Measurements from ENCODE around the gene EFHD1. TPM values are rescaled to one million over a fixed set of nuclear protein-coding genes. Genes with fewer than 3 reads are reported as not detected.

Gene EFHD1
- total RNA-seq, 1 donor from 2014 or later: not detected

- Mint-ChIP-seq H3K36me3 (ENCODE audit: low read depth) (no peaks in the 10 kb centered on the region), H3K27ac (no peak overlapping the region), H3K4me3 (no peak overlapping the region), H3K9me3 (no peaks in the 10 kb centered on the region), H3K27me3 (peaks cover 6% of the 10 kb centered on the region), H3K4me1 (no peaks in the 10 kb centered on the region)
- TF ChIP-seq, protein P1, sequence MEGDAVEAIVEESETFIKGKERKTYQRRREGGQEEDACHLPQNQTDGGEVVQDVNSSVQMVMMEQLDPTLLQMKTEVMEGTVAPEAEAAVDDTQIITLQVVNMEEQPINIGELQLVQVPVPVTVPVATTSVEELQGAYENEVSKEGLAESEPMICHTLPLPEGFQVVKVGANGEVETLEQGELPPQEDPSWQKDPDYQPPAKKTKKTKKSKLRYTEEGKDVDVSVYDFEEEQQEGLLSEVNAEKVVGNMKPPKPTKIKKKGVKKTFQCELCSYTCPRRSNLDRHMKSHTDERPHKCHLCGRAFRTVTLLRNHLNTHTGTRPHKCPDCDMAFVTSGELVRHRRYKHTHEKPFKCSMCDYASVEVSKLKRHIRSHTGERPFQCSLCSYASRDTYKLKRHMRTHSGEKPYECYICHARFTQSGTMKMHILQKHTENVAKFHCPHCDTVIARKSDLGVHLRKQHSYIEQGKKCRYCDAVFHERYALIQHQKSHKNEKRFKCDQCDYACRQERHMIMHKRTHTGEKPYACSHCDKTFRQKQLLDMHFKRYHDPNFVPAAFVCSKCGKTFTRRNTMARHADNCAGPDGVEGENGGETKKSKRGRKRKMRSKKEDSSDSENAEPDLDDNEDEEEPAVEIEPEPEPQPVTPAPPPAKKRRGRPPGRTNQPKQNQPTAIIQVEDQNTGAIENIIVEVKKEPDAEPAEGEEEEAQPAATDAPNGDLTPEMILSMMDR (IDR thresholded peaks at IDR 0.05): no peak
- DNase-seq: no peak
- ChIA-PET CTCF (no interaction called here), POLR2A (no interaction called here)
- intact Hi-C loops (cut with micrococcal nuclease): no loop called here
- ATAC-seq (ENCODE audit: low read depth): no peak
These were observed 19.1 kb downstream of the EFHD1 start for GRCh38 chr2:232652505-232652851.

DNA sequence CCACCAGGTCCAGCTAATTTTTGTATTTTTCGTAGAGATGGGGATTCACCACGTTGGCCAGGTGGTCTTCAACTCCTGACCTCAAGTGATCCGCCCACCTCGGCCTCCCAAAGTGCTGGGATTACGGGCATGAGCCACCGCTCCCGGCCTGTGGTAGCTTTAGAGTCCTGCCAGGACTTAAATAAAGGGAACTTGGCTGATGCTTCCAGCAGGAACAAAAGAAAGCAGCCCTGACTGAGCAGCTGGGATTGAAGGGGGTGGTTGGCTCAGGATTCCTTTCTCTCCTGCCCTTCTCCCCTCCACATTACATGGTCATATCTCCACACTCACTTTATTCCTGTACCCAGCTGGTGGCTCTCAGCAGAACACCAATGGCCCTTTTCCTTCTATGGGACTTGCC, 20.0 kb downstream of the EFHD1 start:
- POLR2A ChIA-PET: no interaction called here
- H3K27ac Mint-ChIP-seq: no peak overlapping the region
- TF ChIP-seq, protein P1 (IDR thresholded peaks at IDR 0.05): no peak
- no peaks in the 10 kb centered on the region for H3K9me3 Mint-ChIP-seq
- ATAC-seq (ENCODE audit: low read depth): no peak
- no peak overlapping the region for H3K4me3 Mint-ChIP-seq
- no peaks in the 10 kb centered on the region for H3K36me3 Mint-ChIP-seq (ENCODE audit: low read depth)
- DNase-seq: no peak
- intact Hi-C loops (cut with micrococcal nuclease): no loop called here
- CTCF ChIA-PET: no interaction called here
- peaks cover 2% of the 10 kb centered on the region for H3K27me3 Mint-ChIP-seq
- no peaks in the 10 kb centered on the region for H3K4me1 Mint-ChIP-seq

DNA sequence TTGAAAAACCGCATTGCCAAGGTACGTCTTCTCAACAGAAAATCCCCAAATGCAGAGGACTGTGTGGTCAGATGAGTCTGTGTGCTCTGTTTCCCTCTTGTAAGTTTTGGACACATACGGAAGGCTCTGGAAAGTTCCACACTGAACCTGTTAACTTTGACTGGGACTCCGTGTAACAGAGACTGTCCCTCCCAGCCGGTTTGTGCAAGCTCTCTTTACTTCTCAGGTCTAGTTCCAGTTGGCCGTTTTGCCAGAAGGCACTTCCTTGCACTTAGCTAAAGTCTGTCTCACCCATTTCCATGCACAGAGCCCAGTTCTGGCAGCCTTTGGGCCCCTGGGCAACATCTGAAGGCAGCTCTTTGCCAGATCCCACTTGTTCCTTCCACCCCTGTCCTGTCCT, 22.0 kb downstream of the EFHD1 start:
- Mint-ChIP-seq H3K36me3 (ENCODE audit: low read depth) (no peaks in the 10 kb centered on the region), H3K27me3 (peaks cover 2% of the 10 kb centered on the region), H3K27ac (no peak overlapping the region), H3K4me3 (no peak overlapping the region), H3K4me1 (no peaks in the 10 kb centered on the region), H3K9me3 (no peaks in the 10 kb centered on the region)
- DNase-seq: no peak
- TF ChIP-seq, protein P1 (IDR thresholded peaks at IDR 0.05): no peak
- no peak for ATAC-seq (ENCODE audit: low read depth)
- intact Hi-C loops (cut with micrococcal nuclease): no loop called here
- POLR2A ChIA-PET: no interaction called here
- CTCF ChIA-PET: no interaction called here

DNA sequence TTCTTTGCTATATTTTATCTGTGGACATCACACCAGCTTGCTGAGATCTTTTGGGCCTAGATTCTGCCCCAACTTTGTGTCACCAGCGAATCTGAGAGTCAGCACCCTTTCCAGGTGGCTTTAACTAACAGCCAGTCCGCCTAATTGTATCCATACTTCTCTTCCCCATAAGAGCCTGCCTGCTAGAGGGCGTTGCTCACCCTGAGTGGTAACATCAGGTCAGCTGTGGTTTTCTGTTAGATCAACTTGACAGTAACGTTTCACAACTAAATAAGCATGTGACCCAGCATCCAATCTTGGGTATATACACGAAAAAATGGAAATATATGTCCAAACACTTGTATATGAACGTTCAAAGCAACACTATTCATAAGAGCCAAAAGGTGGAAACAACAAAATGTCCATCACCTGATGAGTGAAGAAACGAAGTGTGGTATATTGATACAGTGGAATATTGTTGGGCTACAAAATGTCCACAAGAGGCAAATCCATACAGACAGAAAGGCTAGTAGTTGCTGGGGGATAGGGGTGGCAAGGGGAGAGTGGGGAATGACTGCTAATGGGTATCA, 24.9 kb downstream of the EFHD1 start:
- no peak for DNase-seq
- Mint-ChIP-seq H3K9me3 (no peaks in the 10 kb centered on the region), H3K36me3 (ENCODE audit: low read depth) (no peaks in the 10 kb centered on the region), H3K27ac (no peak overlapping the region), H3K4me1 (no peaks in the 10 kb centered on the region), H3K27me3 (peaks cover 12% of the 10 kb centered on the region), H3K4me3 (no peak overlapping the region)
- ChIA-PET POLR2A (no interaction called here), CTCF (no interaction called here)
- TF ChIP-seq, protein P1 (IDR thresholded peaks at IDR 0.05): no peak
- intact Hi-C loops (cut with micrococcal nuclease): no loop called here
- no peak for ATAC-seq (ENCODE audit: low read depth)

DNA sequence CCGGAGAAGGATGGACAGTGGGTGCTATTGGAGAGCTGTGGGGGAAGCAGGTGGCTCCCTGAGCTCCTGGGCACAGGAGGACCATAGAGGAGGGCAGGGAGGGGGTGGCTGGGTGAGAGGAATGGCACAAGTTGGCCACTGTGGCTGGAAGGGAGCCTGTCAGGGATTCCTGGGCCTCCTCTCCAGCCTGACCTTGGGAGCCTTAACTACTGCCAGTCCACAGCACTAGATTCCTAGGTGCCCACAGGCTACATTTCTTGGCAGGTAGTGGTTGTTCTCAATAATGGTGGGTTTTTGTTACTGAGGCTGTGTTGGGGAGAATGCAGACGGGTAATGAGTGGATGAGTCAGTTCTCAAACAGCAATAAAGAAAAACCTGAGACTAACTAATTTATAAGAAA, 26.0 kb downstream of the EFHD1 start:
- TF ChIP-seq, protein P1 (IDR thresholded peaks at IDR 0.05): no peak
- ChIA-PET POLR2A (no interaction called here), CTCF (no interaction called here)
- H3K27me3 Mint-ChIP-seq: peaks cover 12% of the 10 kb centered on the region
- intact Hi-C loops (cut with micrococcal nuclease): no loop called here
- H3K36me3 Mint-ChIP-seq (ENCODE audit: low read depth): no peaks in the 10 kb centered on the region
- ATAC-seq (ENCODE audit: low read depth) (no peak), DNase-seq (no peak)
- no peaks in the 10 kb centered on the region for H3K9me3 Mint-ChIP-seq
- H3K27ac Mint-ChIP-seq: no peak overlapping the region
- no peaks in the 10 kb centered on the region for H3K4me1 Mint-ChIP-seq
- no peak overlapping the region for H3K4me3 Mint-ChIP-seq

Data from activated B cell treated with CpG ODN at 0.5 μM for 24 hours (primary cell).